ENCODE measurements around the gene PHEX. TPM values are rescaled to one million over a fixed set of nuclear protein-coding genes. Genes with fewer than 3 reads are reported as not detected.

The PHEX gene
- total and polyA plus RNA-seq, 2 donors, result 0.10 to 0.53 TPM

DNA sequence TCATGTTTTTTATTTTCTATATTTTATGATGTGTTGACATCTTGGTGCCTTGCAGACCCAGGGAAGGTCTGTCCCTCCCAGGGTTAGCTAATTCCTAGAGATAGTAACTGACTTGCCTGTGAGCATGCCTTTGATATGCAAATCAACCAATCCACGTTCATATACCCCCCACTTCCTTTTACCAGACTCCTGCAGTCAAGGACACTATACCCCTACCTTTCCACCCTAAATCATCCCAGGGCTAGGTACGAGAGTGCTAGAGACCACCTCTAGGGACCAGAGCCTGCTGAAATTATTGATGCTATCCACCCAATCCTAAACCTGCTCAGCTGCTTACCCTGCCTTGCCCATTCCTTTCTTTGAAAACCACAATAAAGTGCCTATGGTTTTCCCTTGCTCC is 7.5 kb upstream of the PHEX start:
- WGBS, result 49% methylated on average over 2 of the region's 2 CpGs
- H3K4me1 ChIP-seq (ENCODE audit: insufficient read depth), result no peaks in the 10 kb centered on the region
- DNase-seq (ENCODE audit: extremely low spot score), result no peak
- H3K27ac ChIP-seq (ENCODE audit: low read depth), result no peak overlapping the region
- no peaks in the 10 kb centered on the region for H3K36me3 ChIP-seq (ENCODE audit: insufficient read depth)
- H3K4me3 ChIP-seq (ENCODE audit: low read depth, low read length), result no peak overlapping the region

DNA sequence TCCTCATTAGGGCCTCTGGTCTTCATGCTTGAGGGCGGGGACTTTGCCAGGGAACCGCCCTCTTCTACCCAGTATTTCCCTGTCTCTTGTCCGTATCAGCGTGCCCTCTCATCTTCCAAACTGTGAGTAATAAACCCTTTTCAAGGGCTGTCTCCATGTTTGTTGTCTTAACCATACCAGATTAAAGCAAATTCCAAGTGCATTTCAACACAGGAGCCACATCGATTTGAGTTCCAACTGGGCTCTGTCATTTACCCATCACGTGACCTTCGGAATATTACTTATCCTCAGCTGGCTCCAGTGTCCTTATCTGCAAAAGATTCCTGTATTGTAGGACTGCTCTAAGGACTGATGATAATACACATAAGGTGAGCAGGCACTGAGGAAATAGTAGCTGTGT is 6.4 kb upstream of the PHEX start:
- H3K4me1 ChIP-seq (ENCODE audit: insufficient read depth), result no peaks in the 10 kb centered on the region
- DNase-seq (ENCODE audit: extremely low spot score), result no peak
- H3K36me3 ChIP-seq (ENCODE audit: insufficient read depth), result no peaks in the 10 kb centered on the region
- no peak overlapping the region for H3K4me3 ChIP-seq (ENCODE audit: low read depth, low read length)
- H3K27ac ChIP-seq (ENCODE audit: low read depth), result no peak overlapping the region
- WGBS, result 90% methylated on average over 7 of the region's 7 CpGs

DNA sequence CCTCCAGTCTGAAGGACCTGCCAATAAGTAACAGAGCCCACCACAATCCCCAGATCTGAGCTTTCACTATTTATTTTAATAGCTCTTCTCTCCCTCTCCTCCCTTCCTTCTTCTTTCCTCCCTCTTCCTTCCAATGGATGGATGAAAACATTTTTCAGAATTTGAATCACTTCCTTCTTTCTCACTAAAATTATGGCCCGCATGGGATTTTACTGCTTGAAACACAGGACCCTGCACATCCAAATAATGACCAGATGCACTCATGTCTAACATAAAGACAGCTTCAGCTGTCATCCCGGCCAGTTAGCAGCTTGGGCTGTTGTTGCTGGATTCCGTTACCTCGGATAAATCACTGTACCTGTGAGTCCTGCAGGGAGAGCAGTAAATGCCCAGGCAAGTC is 5.4 kb upstream of the PHEX start:
- H3K36me3 ChIP-seq (ENCODE audit: insufficient read depth), result no peaks in the 10 kb centered on the region
- H3K4me1 ChIP-seq (ENCODE audit: insufficient read depth), result no peaks in the 10 kb centered on the region
- H3K27ac ChIP-seq (ENCODE audit: low read depth), result no peak overlapping the region
- no peak for DNase-seq (ENCODE audit: extremely low spot score)
- H3K4me3 ChIP-seq (ENCODE audit: low read depth, low read length), result no peak overlapping the region
- 73% methylated on average over 4 of the region's 4 CpGs for WGBS

DNA sequence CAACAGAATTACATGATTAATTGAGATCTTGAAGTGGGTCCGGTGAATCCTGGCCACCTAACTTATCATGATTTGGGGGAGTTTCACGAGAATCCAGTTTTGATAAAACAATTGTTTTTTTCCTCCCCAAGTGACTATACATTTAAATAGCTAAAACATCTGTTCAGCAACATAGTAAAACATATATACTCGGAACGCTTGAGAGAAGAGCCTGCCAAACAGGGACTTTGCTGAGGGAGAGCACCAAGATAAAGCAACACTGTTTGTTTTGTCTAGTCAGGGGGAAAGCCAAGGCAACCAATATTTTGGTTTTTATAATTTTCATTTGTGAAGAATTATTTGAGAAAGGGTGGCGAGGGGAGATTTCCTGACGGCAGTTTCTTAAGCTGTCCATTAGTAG is 381 bp downstream of the PHEX start:
- H3K27ac ChIP-seq (ENCODE audit: low read depth), result no peak overlapping the region
- no peak overlapping the region for H3K4me3 ChIP-seq (ENCODE audit: low read depth, low read length)
- H3K36me3 ChIP-seq (ENCODE audit: insufficient read depth), result no peaks in the 10 kb centered on the region
- WGBS, result 35% methylated on average over 6 of the region's 6 CpGs
- DNase-seq (ENCODE audit: extremely low spot score), result no peak
- no peaks in the 10 kb centered on the region for H3K4me1 ChIP-seq (ENCODE audit: insufficient read depth)

DNA sequence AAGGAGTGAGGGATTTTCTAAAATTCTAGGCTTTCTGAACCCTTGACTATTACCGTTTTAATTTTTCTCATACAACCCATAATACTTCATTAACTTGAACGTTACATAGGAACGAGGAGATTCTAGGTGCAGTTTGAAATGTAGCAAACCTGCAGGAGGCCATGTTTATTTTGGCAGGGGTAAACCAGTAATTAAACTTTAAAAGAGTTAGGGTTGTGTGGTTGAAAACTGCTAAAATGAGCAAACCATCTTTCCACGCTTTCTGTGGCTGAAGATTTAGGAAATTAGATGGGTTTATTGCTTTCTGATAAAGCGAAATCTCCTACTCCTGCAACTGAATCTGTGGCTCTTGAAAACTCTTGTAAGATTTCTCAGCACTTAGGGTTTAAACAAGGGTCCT is 1.7 kb downstream of the PHEX start:
- Histone ChIP-seq H3K4me3 (ENCODE audit: low read depth, low read length) (no peak overlapping the region), H3K4me1 (ENCODE audit: insufficient read depth) (no peaks in the 10 kb centered on the region), H3K36me3 (ENCODE audit: insufficient read depth) (no peaks in the 10 kb centered on the region), H3K27ac (ENCODE audit: low read depth) (no peak overlapping the region)
- DNase-seq (ENCODE audit: extremely low spot score), result no peak
- 70% methylated on average over 5 of the region's 5 CpGs for WGBS

DNA sequence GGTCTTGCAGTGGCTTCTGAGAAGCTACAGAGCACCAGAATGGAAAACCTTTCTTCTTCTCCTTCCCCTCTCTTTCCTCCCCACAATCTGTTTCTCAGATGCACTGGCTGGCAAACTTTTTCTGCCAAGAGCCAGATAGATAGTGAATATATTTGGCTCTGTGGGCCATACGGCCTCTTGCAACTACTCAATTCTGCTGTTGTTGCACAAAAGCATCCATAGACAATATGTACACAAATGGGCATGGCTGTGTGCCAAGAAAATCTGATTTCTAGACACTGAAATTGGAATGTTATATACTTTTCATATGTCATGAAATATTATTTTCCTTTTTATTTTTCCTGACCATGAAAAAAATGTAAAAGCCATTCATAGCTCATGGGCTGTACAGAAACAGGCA is 3.1 kb downstream of the PHEX start:
- Histone ChIP-seq H3K4me1 (ENCODE audit: insufficient read depth) (no peaks in the 10 kb centered on the region), H3K36me3 (ENCODE audit: insufficient read depth) (no peaks in the 10 kb centered on the region), H3K4me3 (ENCODE audit: low read depth, low read length) (no peak overlapping the region), H3K27ac (ENCODE audit: low read depth) (no peak overlapping the region)
- DNase-seq (ENCODE audit: extremely low spot score), result no peak
- WGBS, result 74% methylated on average over 1 of the region's 1 CpG

DNA sequence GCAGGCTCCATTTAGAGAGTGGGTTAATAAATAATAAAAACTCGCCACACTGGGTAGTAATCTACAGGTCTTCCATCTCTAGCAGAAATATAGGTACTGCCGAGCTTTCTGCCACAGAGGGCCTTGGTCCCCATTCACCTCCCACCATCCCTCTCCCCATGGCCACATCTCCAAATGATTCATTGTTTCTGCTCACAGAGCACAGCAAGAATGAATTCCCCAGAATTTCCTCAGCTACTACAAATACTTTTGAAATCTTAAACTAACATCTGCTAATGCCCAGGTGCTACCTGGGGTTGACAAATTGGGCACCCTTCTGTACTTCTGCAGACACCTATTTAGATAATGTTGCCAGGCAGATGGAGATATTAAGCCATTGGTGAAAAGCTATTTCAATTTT is 5.1 kb downstream of the PHEX start:
- Histone ChIP-seq H3K4me1 (ENCODE audit: insufficient read depth) (no peaks in the 10 kb centered on the region), H3K27ac (ENCODE audit: low read depth) (no peak overlapping the region), H3K36me3 (ENCODE audit: insufficient read depth) (no peaks in the 10 kb centered on the region), H3K4me3 (ENCODE audit: low read depth, low read length) (no peak overlapping the region)
- no peak for DNase-seq (ENCODE audit: extremely low spot score)
- 97% methylated on average over 2 of the region's 2 CpGs for WGBS

DNA sequence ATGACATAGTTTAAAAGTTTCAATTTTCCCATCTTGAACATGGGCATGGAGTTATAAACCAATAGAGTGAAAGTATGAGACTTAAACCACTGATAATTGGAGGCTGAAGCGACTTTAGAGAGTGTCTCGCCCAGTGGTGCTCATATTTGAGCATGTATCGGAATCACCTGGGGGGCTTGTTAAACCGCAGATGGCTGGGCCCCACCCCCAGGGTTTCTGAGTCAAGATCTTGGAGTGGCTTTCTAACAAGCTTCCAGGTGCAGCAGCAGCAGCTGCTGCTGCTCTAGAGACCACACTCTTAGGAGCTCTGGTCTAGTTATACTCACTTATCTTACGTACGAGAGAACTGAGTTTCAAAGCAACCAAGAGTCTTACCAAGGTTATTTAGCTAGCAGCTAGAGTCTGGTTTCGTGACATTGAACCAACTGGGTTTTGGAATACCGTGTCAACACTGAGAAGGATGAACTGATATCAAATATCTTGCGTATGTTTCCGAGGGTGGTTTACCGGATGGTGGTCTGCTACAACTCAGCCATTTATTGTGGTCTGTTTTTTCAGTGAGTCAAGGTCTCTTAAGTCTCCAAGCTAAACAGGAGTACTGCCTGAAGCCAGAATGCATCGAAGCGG is 5.9 kb downstream of the PHEX start:
- no peak for DNase-seq (ENCODE audit: extremely low spot score)
- Histone ChIP-seq H3K4me3 (ENCODE audit: low read depth, low read length) (no peak overlapping the region), H3K4me1 (ENCODE audit: insufficient read depth) (no peaks in the 10 kb centered on the region), H3K27ac (ENCODE audit: low read depth) (no peak overlapping the region), H3K36me3 (ENCODE audit: insufficient read depth) (no peaks in the 10 kb centered on the region)
- WGBS, result 91% methylated on average over 13 of the region's 13 CpGs

DNA sequence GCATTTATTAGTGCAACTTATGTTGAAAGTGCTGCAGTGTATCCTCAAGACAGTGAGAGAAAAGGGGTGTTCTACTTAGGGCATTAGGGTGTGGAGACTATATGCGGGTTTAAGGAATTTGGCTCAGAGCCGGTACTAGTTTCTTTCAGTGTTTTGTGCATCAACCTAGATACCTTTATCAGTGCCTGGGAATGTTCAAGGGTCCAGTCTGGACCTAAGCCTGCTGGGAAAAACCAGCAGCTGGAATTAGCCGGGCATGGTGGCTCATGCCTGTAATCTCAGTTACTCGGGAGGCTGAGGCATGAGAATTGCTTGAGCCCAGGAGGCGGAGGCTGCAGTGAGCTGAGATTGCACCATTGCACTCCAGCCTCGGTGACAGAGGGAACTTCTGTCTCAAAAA is 7.4 kb downstream of the PHEX start:
- no peak overlapping the region for H3K27ac ChIP-seq (ENCODE audit: low read depth)
- no peak for DNase-seq (ENCODE audit: extremely low spot score)
- no peaks in the 10 kb centered on the region for H3K4me1 ChIP-seq (ENCODE audit: insufficient read depth)
- no peak overlapping the region for H3K4me3 ChIP-seq (ENCODE audit: low read depth, low read length)
- WGBS, result 88% methylated on average over 6 of the region's 6 CpGs
- H3K36me3 ChIP-seq (ENCODE audit: insufficient read depth), result no peaks in the 10 kb centered on the region

DNA sequence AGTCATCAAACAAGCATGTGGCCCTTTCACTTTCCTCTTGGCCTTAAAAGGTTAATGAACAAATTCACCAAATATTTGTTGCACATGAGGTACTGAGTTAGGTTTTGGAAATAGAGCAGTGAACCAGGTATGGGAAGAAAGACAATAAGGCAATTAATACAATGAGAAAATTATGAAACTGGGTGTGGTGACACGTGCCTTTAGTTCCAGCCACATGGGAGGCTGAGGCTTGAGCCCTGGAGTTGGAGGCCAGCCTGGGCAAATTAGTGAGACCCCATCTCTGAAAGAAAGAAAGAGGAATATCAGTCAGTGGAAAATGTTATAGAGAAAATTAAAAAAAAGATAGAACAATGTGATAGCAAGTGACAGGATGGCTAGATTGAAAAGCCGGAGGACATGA is 8.1 kb downstream of the PHEX start:
- Histone ChIP-seq H3K36me3 (ENCODE audit: insufficient read depth) (no peaks in the 10 kb centered on the region), H3K4me1 (ENCODE audit: insufficient read depth) (no peaks in the 10 kb centered on the region), H3K27ac (ENCODE audit: low read depth) (no peak overlapping the region), H3K4me3 (ENCODE audit: low read depth, low read length) (no peak overlapping the region)
- WGBS, result 98% methylated on average over 2 of the region's 2 CpGs
- DNase-seq (ENCODE audit: extremely low spot score), result no peak

DNA sequence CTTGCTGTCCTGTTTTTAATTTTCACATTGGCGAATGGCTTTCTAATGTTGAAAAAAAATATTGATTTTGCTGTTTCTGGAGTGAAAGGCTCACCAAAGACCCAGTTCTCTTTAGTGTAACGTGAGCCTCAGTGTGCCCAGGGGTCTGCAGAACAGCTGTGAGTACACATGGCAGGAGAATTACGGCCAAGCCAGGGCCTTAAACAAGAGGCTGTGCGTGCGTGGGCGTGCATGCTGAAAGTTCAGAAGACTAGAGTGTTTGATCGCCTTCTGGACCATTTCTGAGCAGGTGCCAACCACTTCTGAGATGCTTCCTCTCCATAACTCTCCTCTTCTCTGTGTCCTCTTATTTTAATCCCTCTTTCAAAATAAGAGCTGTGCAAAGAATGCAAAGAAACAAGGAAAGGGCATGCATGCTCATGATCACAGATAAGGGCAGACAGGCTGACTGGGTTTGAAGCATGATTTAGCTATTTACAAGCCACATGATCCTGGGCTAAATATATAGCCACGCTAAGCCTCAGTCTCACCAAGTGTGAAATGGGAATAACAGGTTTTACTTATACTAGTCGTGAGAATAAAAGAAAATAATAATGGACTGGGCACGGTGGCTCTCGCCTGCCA is 9.9 kb downstream of the PHEX start:
- no peaks in the 10 kb centered on the region for H3K4me1 ChIP-seq (ENCODE audit: insufficient read depth)
- 74% methylated on average over 11 of the region's 11 CpGs for WGBS
- H3K27ac ChIP-seq (ENCODE audit: low read depth), result no peak overlapping the region
- DNase-seq (ENCODE audit: extremely low spot score), result no peak
- no peaks in the 10 kb centered on the region for H3K36me3 ChIP-seq (ENCODE audit: insufficient read depth)
- H3K4me3 ChIP-seq (ENCODE audit: low read depth, low read length), result no peak overlapping the region

DNA sequence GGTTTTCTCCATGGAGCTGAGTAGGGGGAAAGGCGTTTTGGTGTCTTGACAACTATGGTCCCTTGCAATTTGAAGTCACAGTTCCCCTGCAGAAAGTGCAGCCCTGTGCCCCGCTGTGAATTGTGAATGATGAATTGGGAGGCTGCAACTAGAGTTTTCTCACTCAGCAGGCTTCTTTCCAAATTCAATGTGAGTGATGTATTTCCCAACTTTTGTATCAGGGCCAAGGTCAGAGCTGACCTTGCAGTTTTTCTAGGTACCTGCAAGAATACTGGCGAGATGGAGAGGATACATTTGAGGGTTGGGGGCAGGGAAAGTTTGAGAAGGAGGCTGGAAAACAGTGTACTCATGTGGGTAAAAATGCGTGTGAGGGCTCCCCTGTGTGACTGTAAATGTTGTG is 11.7 kb downstream of the PHEX start:
- Histone ChIP-seq H3K4me1 (ENCODE audit: insufficient read depth) (no peaks in the 10 kb centered on the region), H3K27ac (ENCODE audit: low read depth) (no peak overlapping the region), H3K36me3 (ENCODE audit: insufficient read depth) (no peaks in the 10 kb centered on the region), H3K4me3 (ENCODE audit: low read depth, low read length) (no peak overlapping the region)
- DNase-seq (ENCODE audit: extremely low spot score), result no peak
- WGBS, result 81% methylated on average over 4 of the region's 4 CpGs

DNA sequence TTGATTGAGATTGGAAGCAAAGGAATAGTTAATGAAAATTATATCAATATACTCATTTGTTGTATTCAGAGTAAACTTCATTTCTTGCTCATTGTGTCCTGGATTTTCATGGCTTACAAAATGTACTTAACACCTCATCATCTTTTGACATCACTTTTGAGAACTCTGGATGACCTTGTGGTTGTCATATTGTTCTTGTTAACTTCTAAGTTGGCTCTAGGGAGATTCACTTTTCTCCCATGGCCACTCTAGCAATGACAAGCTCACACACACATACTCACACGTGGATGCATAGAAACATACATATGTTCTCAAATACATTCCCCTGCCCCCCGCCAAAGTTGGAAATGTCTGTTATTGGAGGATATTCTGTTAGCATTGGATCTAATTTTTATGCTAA is 15.3 kb downstream of the PHEX start:
- H3K4me1 ChIP-seq (ENCODE audit: insufficient read depth), result no peaks in the 10 kb centered on the region
- no peak overlapping the region for H3K4me3 ChIP-seq (ENCODE audit: low read depth, low read length)
- no peak overlapping the region for H3K27ac ChIP-seq (ENCODE audit: low read depth)
- 68% methylated on average over 2 of the region's 2 CpGs for WGBS
- DNase-seq (ENCODE audit: extremely low spot score), result no peak
- no peaks in the 10 kb centered on the region for H3K36me3 ChIP-seq (ENCODE audit: insufficient read depth)

DNA sequence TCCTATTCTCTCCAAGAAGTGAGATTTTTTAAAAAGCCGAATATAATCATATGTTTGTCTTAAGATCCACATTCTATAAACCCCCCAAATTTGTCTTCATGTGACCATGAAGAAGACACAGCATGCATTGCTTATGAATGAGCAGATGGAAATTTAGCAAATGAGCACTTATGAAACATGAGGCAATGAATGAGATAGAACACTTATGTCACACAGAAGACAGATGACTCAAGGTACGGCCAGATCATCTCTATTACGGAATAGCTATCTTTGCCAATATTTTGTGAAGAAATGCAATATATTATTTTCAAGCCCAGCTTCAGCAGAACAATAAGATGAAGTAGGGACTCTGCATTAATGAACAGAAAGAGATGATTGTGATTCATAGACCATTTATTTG is 21.4 kb downstream of the PHEX start:
- H3K4me1 ChIP-seq (ENCODE audit: insufficient read depth), result no peaks in the 10 kb centered on the region
- H3K27ac ChIP-seq (ENCODE audit: low read depth), result no peak overlapping the region
- no peak for DNase-seq (ENCODE audit: extremely low spot score)
- 81% methylated on average over 3 of the region's 3 CpGs for WGBS
- no peaks in the 10 kb centered on the region for H3K36me3 ChIP-seq (ENCODE audit: insufficient read depth)
- no peak overlapping the region for H3K4me3 ChIP-seq (ENCODE audit: low read depth, low read length)

DNA sequence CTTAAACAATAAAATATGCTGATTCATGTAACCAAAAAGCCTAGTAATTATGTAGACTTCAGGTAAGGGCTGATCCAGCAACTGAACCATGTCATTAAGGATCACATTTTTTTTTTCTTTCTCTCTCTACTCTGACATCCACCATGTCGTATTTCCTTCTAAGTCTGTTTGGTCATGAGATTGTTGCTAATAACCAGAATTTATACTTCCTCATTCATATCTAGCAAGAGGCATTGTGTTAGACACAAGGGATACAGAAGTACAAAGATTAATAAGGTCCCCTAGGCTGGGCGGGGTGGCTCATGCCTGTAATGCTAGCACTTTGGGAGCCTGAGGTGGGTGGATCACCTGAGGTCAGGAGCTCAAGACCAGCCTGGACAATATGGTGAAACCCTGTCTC is 24.1 kb downstream of the PHEX start:
- Histone ChIP-seq H3K4me1 (ENCODE audit: insufficient read depth) (no peaks in the 10 kb centered on the region), H3K4me3 (ENCODE audit: low read depth, low read length) (no peak overlapping the region), H3K36me3 (ENCODE audit: insufficient read depth) (no peaks in the 10 kb centered on the region), H3K27ac (ENCODE audit: low read depth) (no peak overlapping the region)
- WGBS, result 84% methylated on average over 2 of the region's 2 CpGs
- DNase-seq (ENCODE audit: extremely low spot score), result no peak
